Psoas muscle (tissue), 8 donors: ENCODE measurements around the gene FAM118A. TPM values are rescaled to one million over a fixed set of nuclear protein-coding genes. Genes with fewer than 3 reads are reported as not detected.
"Not testable (repeated sequence)": the region's sequence is repeated elsewhere in the genome, so short reads cannot be mapped to it uniquely, and the experiment has no call there.

Experiments
- ATAC-seq, 4 donors: fragments of 200-7000 bp; cut with Tn5 transposase; one replicate each; pipeline ENCODE4 v1.9.1; 2020; ENCODE audit warnings: moderate library complexity in 3 of 4, mild to moderate bottlenecking in 2 of 4
- DNase-seq, 2 donors: peaks; one replicate each; pipeline ENCODE4 v3.0.0-alpha.2; 2020
- H3K27ac ChIP-seq: fragments of 200-600 bp; one replicate; pipeline ENCODE4 v1.8.0; 2022
- H3K27me3 ChIP-seq, 3 donors: fragments of 200-600 bp in 1 of 3; one replicate each; pipeline versions ENCODE4 v1.6.1 to v1.8.0; 2013 to 2022; ENCODE audit warnings: low read length in 2 of 3, mild to moderate bottlenecking in 2 of 3, moderate library complexity in 1 of 3; ENCODE audit not compliant: insufficient read depth in 3 of 3
- H3K36me3 ChIP-seq, 2 donors: fragments of 200-600 bp in 1 of 2; one replicate each; pipeline versions ENCODE4 v1.6.1 to v1.8.0; 2013 to 2022; ENCODE audit warnings: low read depth in 1 of 2, mild to moderate bottlenecking in 1 of 2, moderate library complexity in 1 of 2; ENCODE audit not compliant: insufficient read depth in 1 of 2
- H3K4me1 ChIP-seq: fragments of 200-600 bp; one replicate; pipeline ENCODE4 v1.8.0; 2022
- H3K4me3 ChIP-seq: fragments of 200-600 bp; one replicate; pipeline ENCODE4 v1.8.0; 2022; ENCODE audit warnings: mild to moderate bottlenecking
- H3K9me3 ChIP-seq: fragments of 200-600 bp; one replicate; pipeline ENCODE4 v1.8.0; 2022
- WGBS, 3 donors: extraction: QIAGEN DNeasy Blood & Tissue Kit; methylation state at CpG; one replicate each; pipeline versions ENCODE4 v1.1.6 to v1.1.7; 2013; 5-methylcytosine and 5-hydroxymethylcytosine counted together
- intact Hi-C, 2 donors: fragments of 100-400 bp; cut with DNase I; formaldehyde crosslinking; loops; one replicate each; pipeline versions ENCODE4 v1.11.0 to v1.14.2; 2022
- polyA plus RNA-seq, 3 donors: library from polyadenylated mRNA; stranded (reverse); fragments of 200-250 nt; gene quantifications; one replicate each; pipeline ENCODE4 v1.2.3, GENCODE V29; 2013
- total RNA-seq, 4 donors: library from RNA; stranded (reverse); fragmentation: NEBNext Ultra II Directional in 2 of 4; extraction: Animal tissue kit (Norgen Biotek cat#: 25700) in 2 of 4; gene quantifications; one replicate each; pipeline versions ENCODE4 v1.2.1 to v1.2.4, GENCODE V29; 2021 to 2023
- TF ChIP-seq, protein P1 (sequence below): fragments of 200-600 bp; IDR thresholded peaks from one replicate; pipeline ENCODE4 v1.8.0; 2022; ENCODE audit warnings: antibody characterized with exemption
- donor health status: healthy with polysubstance abuse.
- donor health status: DM: no; HTN: no; CAD: no; lungs with moderate emphysema.
- donor health status: Bipolar disorder and iron deficiency.
- donor health status: healthy.
- donor health status: DM: yes; HTN: yes; CAD: no.
- donor health status: DM: no; HTN: no; CAD: no.
- donor health status: DM: no; HTN: no; CAD: no.
- donor health status: DM: yes; HTN: yes; CAD: no.

FAM118A gene
- total and polyA plus RNA-seq, 7 donors: 5.8 to 25.5 (median 16.1) TPM

- 75 to 84% (median 76%) methylated on average over 6 of the region's 6 CpGs for WGBS, 3 donors
- intact Hi-C loops: no loop called here
- Histone ChIP-seq H3K36me3 (no peaks in the 10 kb centered on the region), H3K27me3 (peaks cover 0 to 5% (median 0%) of the 10 kb centered on the region in 3 donors), H3K4me3 (no peak overlapping the region), H3K9me3 (no peaks in the 10 kb centered on the region), H3K4me1 (no peaks in the 10 kb centered on the region), H3K27ac (no peak overlapping the region)
- TF ChIP-seq, protein P1, sequence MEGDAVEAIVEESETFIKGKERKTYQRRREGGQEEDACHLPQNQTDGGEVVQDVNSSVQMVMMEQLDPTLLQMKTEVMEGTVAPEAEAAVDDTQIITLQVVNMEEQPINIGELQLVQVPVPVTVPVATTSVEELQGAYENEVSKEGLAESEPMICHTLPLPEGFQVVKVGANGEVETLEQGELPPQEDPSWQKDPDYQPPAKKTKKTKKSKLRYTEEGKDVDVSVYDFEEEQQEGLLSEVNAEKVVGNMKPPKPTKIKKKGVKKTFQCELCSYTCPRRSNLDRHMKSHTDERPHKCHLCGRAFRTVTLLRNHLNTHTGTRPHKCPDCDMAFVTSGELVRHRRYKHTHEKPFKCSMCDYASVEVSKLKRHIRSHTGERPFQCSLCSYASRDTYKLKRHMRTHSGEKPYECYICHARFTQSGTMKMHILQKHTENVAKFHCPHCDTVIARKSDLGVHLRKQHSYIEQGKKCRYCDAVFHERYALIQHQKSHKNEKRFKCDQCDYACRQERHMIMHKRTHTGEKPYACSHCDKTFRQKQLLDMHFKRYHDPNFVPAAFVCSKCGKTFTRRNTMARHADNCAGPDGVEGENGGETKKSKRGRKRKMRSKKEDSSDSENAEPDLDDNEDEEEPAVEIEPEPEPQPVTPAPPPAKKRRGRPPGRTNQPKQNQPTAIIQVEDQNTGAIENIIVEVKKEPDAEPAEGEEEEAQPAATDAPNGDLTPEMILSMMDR: no peak
- ATAC-seq (no peak), DNase-seq (no peak)
Observed at GRCh38 chr22:45294030-45294429, 15.7 kb upstream of the FAM118A start.

DNA sequence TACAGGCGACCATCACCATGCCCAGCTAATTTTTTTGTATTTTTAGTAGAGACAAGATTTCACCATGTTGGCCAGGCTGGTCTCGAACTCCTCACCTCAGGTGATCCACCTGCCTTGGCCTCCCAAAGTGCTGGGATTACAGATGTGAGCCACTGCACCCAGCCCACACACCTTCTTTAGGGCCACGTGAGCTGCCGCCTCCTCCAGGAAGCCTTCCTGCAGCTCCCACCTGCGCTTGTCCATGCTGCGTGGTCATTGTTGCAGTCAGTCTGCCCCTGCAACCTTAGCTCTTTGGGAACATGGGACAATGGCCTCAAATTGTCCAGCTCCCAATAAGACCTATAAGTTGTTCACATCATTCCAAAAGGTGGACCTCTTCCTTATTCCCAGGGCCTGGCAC lies 14.7 kb upstream of the FAM118A start:
- H3K36me3 ChIP-seq, H3K9me3 ChIP-seq, H3K27me3 ChIP-seq, H3K4me3 ChIP-seq, intact Hi-C loops, H3K27ac ChIP-seq, ATAC-seq, DNase-seq, H3K4me1 ChIP-seq: not testable (repeated sequence)
- 92 to 95% (median 93%) methylated on average over 6 of the region's 6 CpGs for WGBS, 3 donors

GRCh38 chr22:45295492-45295891 lies 14.2 kb upstream of the FAM118A start:
- ATAC-seq (no peak), DNase-seq (no peak)
- intact Hi-C loops: no loop called here
- Histone ChIP-seq H3K36me3 (no peaks in the 10 kb centered on the region), H3K9me3 (no peaks in the 10 kb centered on the region), H3K4me3 (no peak overlapping the region), H3K27ac (no peak overlapping the region), H3K4me1 (no peaks in the 10 kb centered on the region), H3K27me3 (peaks cover 0 to 5% (median 0%) of the 10 kb centered on the region in 3 donors)
- TF ChIP-seq, protein P1: no peak
- WGBS, 3 donors: 71 to 86% (median 75%) methylated on average over 9 of the region's 9 CpGs

GRCh38 chr22:45296628-45297297 lies 13.0 kb upstream of the FAM118A start:
- intact Hi-C loops: no loop called here

DNA sequence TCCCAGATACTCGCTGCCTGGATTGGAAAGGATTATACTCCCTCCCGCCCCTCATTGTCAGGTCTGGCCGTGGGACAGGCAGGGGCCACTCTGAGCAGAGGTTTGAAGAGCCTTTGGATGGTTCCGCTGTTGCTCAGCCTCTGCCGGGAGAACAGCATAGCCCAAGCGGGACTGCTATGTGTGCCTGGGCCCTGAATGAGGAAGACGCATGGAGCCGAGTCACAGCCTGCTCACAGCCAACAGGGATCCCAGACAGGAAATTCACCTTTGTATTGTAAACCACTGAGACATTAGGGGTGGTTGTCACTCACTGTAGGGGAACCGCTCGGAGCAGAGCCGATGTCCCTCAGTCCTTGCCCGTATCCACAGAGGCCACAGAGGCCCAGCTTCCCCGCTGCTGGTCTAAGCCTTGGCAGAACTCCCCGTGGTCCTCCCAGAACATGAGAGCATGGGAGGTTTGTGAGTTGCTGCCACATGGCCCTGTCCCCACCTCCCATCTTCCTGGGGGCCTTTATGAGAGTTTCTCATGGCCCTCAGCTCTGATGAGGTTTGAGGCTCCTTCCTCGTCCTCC lies 10.7 kb upstream of the FAM118A start:
- 70 to 74% (median 74%) methylated on average over 15 of the region's 15 CpGs for WGBS, 3 donors
- ATAC-seq: no peak
- Histone ChIP-seq H3K27ac (no peak overlapping the region), H3K27me3 (no peaks in the 10 kb centered on the region), H3K4me3 (no peak overlapping the region), H3K4me1 (no peaks in the 10 kb centered on the region), H3K36me3 (no peaks in the 10 kb centered on the region), H3K9me3 (no peaks in the 10 kb centered on the region)
- TF ChIP-seq, protein P1: no peak
- no peak for DNase-seq
- intact Hi-C loops: no loop called here

More at GRCh38 chr22:45296628-45297297, 13.0 kb upstream of the FAM118A start:
- DNase-seq (no peak), ATAC-seq (no peak)
- no peak overlapping the region for H3K27ac ChIP-seq
- TF ChIP-seq, protein P1: no peak
- H3K27me3 ChIP-seq: peaks cover 0 to 2% (median 0%) of the 10 kb centered on the region in 3 donors
- H3K36me3 ChIP-seq: no peaks in the 10 kb centered on the region
- no peaks in the 10 kb centered on the region for H3K9me3 ChIP-seq
- H3K4me1 ChIP-seq: no peaks in the 10 kb centered on the region
- H3K4me3 ChIP-seq: no peak overlapping the region
- 72 to 82% (median 79%) methylated on average over 13 of the region's 13 CpGs for WGBS, 3 donors
